GM13976 (cell line): ENCODE data around the gene HTT.

Experiments
- DNase-seq: peaks from one replicate; pipeline ENCODE4 v3.0.0; 2012; ENCODE audit warnings: low spot score
- in situ Hi-C: fragments of 300-500 bp; cut with MboI; formaldehyde crosslinking; loops from one replicate; pipeline ENCODE4 v1.12.0; 2022; ENCODE audit warnings: low sequenced_read_pairs, mixed read lengths, inconsistent platforms; ENCODE audit not compliant: unreplicated experiment
- TF ChIP-seq, protein P1 (sequence below): IDR thresholded peaks from 2 replicates; pipeline ENCODE4 v1.5.1; 2012; ENCODE audit warnings: borderline replicate concordance, mild to moderate bottlenecking; ENCODE audit not compliant: insufficient read depth; ENCODE audit errors: extremely low read depth, missing control alignments, control extremely low read depth

HTT gene

DNA sequence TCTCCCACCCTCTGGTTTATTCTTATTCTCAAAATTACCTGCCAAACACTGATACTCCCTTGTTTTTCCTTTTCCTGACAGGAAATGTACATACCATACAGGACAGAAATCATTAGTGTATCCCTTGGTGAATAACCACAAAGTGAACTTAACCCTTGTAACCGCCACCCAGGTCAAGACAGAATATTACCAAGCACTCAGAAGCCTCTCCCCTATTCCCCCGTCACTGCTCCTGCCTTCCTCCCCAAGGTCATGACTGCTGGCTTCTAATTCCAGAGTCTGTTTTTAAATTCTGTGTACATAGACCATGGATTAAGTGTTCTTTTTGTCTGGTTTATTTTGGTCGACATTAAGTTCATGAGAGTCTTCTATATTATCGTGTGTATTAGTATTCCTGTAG, 37.7 kb downstream of the HTT start:
- TF ChIP-seq, protein P1, sequence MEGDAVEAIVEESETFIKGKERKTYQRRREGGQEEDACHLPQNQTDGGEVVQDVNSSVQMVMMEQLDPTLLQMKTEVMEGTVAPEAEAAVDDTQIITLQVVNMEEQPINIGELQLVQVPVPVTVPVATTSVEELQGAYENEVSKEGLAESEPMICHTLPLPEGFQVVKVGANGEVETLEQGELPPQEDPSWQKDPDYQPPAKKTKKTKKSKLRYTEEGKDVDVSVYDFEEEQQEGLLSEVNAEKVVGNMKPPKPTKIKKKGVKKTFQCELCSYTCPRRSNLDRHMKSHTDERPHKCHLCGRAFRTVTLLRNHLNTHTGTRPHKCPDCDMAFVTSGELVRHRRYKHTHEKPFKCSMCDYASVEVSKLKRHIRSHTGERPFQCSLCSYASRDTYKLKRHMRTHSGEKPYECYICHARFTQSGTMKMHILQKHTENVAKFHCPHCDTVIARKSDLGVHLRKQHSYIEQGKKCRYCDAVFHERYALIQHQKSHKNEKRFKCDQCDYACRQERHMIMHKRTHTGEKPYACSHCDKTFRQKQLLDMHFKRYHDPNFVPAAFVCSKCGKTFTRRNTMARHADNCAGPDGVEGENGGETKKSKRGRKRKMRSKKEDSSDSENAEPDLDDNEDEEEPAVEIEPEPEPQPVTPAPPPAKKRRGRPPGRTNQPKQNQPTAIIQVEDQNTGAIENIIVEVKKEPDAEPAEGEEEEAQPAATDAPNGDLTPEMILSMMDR = no peak
- in situ Hi-C loops = no loop called here
- no peak for DNase-seq

DNA sequence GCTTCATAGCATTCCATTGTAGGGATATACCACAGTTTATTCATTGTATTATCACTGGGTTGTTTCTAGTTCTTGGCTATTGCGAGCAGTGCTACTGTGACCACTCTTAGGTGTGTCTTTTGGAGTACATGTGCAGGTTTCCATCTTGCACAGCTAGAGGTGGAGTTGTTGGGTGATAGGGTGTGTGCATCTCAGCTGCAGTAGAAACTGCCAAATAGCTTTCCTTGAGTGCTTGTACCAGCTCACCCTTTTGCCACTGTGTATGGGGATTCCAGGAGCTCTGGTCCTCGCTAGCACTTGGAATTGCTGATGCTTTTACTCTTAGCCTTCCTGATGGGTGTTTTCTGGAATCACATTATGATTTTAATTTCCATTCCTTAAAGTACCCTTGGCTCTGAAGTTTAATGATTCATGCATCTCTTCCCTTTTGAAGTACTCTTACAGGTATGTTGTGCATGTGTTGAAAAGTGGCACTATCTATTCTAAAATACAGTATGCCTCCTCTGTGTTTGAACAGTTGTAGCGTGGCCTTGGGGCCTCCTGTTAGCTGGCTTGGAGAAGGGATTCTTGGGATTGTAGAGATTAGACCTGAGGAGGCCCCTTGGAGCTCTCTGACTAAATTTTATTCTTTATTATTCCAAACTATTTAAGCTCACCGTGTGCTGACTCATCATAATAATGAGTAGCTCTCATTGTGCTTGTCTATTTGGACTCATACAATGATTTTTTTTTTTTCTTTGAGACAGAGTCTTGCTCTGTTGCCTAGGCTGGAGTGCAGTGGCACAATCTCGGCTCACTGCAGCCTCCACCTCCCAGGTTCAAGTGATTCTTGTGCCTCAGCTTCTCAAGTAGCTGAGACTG, 38.4 kb downstream of the HTT start:
- TF ChIP-seq, protein P1 = no peak
- DNase-seq = no peak
- in situ Hi-C loops = no loop called here

DNA sequence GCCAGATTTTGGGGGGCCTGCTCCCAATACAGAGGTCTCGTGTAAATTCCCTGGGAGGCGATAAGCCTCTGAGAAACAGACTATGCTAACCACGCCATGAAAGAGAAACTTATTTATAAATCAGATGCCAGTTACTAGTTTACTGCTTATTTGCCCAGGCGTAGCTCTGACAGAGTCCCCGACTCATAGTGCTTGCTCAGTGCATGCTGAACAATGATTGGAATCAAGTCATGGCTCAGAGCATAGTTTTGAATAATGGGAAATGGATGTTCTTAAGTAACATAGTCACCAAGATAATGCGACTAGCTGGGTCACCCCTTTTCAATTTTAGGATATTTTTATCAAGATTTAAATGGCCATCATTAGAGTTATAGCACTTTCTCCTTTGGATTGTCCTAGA, 39.9 kb downstream of the HTT start:
- TF ChIP-seq, protein P1 = no peak
- in situ Hi-C loops = no loop called here
- DNase-seq = no peak

DNA sequence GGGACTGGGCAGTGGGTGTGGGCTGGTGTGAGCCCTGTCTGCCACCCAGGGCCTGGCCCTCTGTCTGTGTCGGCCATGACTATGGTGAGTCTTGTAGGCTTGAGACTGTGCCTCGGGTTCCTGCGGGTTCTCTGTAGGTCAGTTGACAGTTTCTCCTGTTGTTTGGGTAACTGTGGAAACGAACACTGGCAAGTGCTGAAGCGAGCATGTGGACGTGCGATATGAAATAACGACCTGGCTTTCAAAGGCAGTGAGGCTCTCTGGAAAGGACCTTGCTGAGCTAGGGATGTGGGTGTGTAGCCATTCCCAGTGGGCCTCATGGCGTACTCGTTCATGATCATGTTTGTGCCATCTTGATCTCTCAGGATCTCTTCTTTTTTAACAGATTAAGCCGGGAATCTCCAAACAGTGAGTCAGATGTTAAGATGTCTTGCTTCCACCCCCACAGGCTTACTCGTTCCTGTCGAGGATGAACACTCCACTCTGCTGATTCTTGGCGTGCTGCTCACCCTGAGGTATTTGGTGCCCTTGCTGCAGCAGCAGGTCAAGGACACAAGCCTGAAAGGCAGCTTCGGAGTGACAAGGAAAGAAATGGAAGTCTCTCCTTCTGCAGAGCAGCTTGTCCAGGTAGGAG, 41.3 kb downstream of the HTT start:
- no peak for DNase-seq
- in situ Hi-C loops = no loop called here
- TF ChIP-seq, protein P1 = no peak

DNA sequence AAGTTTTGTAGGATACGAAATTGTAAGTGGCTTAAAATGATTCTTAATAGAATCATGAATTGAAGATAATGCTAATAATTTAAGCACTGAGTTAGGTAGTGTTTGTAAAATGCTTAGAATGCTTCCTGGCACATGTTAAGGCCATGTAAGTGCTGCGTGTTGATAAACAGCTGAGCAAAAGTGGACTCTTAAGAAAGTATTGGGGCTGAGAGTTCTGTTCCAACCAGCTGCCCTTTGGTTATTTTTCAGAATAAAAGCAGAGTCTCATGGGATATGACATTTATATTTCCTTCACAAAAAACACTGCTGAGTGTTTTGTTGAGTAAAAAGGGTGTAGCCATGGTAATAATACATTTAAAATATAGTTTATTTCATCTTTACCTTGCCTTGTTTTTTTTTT, 42.5 kb downstream of the HTT start:
- in situ Hi-C loops = no loop called here
- TF ChIP-seq, protein P1 = no peak
- no peak for DNase-seq

DNA sequence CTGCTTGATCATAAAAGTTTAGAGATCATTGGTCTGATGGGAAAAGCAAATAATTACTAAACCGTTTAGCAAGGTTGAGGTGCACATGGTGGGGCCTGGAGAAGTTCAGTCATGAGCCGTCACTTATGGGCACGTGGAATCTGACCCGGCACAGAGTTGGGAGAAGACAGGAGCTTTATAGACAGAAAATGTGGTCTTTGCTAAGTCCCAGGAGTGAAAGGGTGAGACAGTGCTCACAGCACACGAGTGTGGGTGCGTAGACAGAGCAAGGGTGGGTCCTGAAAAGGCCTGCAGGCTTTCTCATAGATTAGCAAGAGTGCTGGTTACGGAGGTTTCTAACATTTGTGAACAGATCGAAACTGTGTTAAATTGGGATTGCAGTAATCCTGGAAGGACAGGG, 43.8 kb downstream of the HTT start:
- TF ChIP-seq, protein P1 = no peak
- in situ Hi-C loops = no loop called here
- DNase-seq = no peak
